Duodenal mucosa (tissue), 2 donors: ENCODE data around the gene EGFLAM.

Source experiments
- H3K27ac ChIP-seq: one replicate; pipeline ENCODE4 v1.7.0; 2013; ENCODE audit warnings: low read depth, low read length
- H3K27me3 ChIP-seq, 2 donors: one replicate each; pipeline ENCODE4 v1.7.0; 2013; ENCODE audit warnings: low read length in 2 of 2, control low read depth in 1 of 2; ENCODE audit not compliant: insufficient read depth in 2 of 2, control insufficient read depth in 1 of 2
- H3K36me3 ChIP-seq, 2 donors: one replicate each; pipeline ENCODE4 v1.7.0; 2013; ENCODE audit warnings: low read length in 2 of 2, control low read depth in 1 of 2; ENCODE audit not compliant: insufficient read depth in 2 of 2, control insufficient read depth in 1 of 2
- H3K4me1 ChIP-seq, 2 donors: one replicate each; pipeline ENCODE4 v1.7.0; 2013; ENCODE audit warnings: low read length in 2 of 2, control low read depth in 1 of 2; ENCODE audit not compliant: insufficient read depth in 2 of 2, control insufficient read depth in 1 of 2
- H3K4me3 ChIP-seq, 2 donors: one replicate each; pipeline ENCODE4 v1.7.0; 2013; ENCODE audit warnings: low read length in 2 of 2, low read depth in 1 of 2
- H3K9ac ChIP-seq, 2 donors: one replicate each; pipeline ENCODE4 v1.7.0; 2013; ENCODE audit warnings: low read length in 2 of 2, low read depth in 1 of 2
- H3K9me3 ChIP-seq, 2 donors: one replicate each; pipeline ENCODE4 v1.7.0; 2013; ENCODE audit warnings: low read length in 2 of 2, control low read depth in 1 of 2; ENCODE audit not compliant: control insufficient read depth in 1 of 2

Gene EGFLAM

GRCh38 chr5:38420691-38421390 is 162.5 kb downstream of the EGFLAM start:
- no peaks in the 10 kb centered on the region for H3K36me3 ChIP-seq
- no peaks in the 10 kb centered on the region for H3K27me3 ChIP-seq
- no peak overlapping the region for H3K4me3 ChIP-seq
- no peak overlapping the region for H3K27ac ChIP-seq
- H3K9me3 ChIP-seq: no peaks in the 10 kb centered on the region
- no peak overlapping the region for H3K9ac ChIP-seq
- H3K4me1 ChIP-seq: no peaks in the 10 kb centered on the region

- no peak overlapping the region for H3K9ac ChIP-seq
- H3K4me1 ChIP-seq: no peaks in the 10 kb centered on the region
- no peaks in the 10 kb centered on the region for H3K36me3 ChIP-seq
- H3K27me3 ChIP-seq: no peaks in the 10 kb centered on the region
- no peak overlapping the region for H3K4me3 ChIP-seq
- H3K27ac ChIP-seq: no peak overlapping the region
- no peaks in the 10 kb centered on the region for H3K9me3 ChIP-seq
Observed at GRCh38 chr5:38422622-38423021, 164.3 kb downstream of the EGFLAM start.

GRCh38 chr5:38423276-38424147 is 165.2 kb downstream of the EGFLAM start:
- Histone ChIP-seq H3K27me3 (no peaks in the 10 kb centered on the region), H3K27ac (no peak overlapping the region), H3K4me3 (no peak overlapping the region), H3K4me1 (no peaks in the 10 kb centered on the region), H3K36me3 (no peaks in the 10 kb centered on the region), H3K9ac (no peak overlapping the region), H3K9me3 (no peaks in the 10 kb centered on the region)

DNA sequence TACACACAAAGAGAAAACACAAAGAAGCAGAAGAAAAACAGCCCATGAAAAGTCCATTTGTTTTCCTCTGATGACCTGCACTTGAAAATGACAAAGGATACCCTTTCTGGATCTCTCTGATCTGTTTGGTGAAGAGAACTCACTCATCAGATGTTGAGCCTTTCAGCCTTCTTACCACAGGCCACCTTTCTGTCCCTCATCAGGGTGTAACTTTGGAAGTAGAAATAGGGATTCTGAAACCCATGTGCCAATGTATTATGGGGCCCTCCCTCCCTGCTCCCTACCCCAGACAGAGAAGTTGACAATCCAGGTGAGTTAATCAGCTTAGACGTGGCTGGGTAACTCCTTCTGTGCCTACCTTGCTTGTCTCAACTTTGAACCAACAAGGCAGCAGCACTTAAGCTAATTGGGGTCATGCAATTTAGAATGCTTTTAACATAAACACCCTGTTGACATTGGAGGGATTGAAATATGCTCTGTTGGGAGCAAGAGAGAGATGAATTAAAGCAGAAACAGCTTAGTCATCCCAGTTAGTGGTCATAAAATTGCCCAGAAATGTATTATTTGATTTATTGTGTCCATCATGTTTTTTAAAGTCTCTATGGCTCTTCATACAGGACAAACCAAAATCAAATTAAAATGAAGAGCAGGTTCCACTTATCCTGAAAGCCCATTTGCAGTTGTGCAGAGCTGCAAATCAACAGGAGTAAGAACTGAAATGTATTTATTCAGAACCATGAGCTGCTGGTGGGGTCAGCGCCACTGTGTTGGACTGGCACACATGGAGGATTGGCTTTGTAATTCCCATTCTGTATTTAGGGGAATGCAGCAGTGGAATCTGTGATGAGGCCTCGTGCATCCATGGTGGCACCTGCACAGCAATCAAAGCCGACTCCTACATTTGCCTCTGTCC is 166.0 kb downstream of the EGFLAM start:
- Histone ChIP-seq H3K4me3 (no peak overlapping the region), H3K27ac (no peak overlapping the region), H3K36me3 (no peaks in the 10 kb centered on the region)

DNA sequence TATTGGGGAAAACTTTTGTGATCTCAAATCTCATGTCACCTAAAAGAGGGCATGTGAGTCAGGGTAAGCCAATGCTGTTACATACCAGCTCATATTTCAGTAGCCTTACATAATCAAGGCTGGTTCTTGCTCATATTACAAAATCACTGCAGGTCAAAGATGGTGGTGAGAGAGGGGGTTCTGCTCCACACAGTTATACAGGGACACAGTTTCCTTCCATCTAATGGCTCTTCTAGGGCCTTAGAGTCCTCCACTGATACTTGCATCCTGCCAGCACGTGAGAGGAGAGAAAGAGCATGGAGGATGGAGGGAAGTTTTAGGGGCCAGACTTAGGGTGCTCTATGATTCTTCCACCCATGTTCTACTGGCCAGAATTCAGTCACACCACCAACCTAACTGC is 168.1 kb downstream of the EGFLAM start:
- Histone ChIP-seq H3K9ac (no peak overlapping the region), H3K4me3 (no peak overlapping the region), H3K27me3 (no peaks in the 10 kb centered on the region), H3K4me1 (no peaks in the 10 kb centered on the region), H3K36me3 (no peaks in the 10 kb centered on the region), H3K9me3 (no peaks in the 10 kb centered on the region), H3K27ac (no peak overlapping the region)

More for the DNA sequence above, 166.0 kb downstream of the EGFLAM start:
- Histone ChIP-seq H3K9me3 (no peaks in the 10 kb centered on the region), H3K27me3 (no peaks in the 10 kb centered on the region), H3K9ac (no peak overlapping the region), H3K4me1 (no peaks in the 10 kb centered on the region)

- Histone ChIP-seq H3K36me3 (no peaks in the 10 kb centered on the region), H3K9ac (no peak overlapping the region), H3K4me3 (no peak overlapping the region), H3K4me1 (no peaks in the 10 kb centered on the region), H3K27me3 (no peaks in the 10 kb centered on the region), H3K9me3 (no peaks in the 10 kb centered on the region), H3K27ac (no peak overlapping the region)
Observed at GRCh38 chr5:38426986-38427950, 168.9 kb downstream of the EGFLAM start.

GRCh38 chr5:38431242-38431853 is 173.0 kb downstream of the EGFLAM start:
- Histone ChIP-seq H3K9me3 (no peaks in the 10 kb centered on the region), H3K27me3 (no peaks in the 10 kb centered on the region), H3K36me3 (no peaks in the 10 kb centered on the region)

DNA sequence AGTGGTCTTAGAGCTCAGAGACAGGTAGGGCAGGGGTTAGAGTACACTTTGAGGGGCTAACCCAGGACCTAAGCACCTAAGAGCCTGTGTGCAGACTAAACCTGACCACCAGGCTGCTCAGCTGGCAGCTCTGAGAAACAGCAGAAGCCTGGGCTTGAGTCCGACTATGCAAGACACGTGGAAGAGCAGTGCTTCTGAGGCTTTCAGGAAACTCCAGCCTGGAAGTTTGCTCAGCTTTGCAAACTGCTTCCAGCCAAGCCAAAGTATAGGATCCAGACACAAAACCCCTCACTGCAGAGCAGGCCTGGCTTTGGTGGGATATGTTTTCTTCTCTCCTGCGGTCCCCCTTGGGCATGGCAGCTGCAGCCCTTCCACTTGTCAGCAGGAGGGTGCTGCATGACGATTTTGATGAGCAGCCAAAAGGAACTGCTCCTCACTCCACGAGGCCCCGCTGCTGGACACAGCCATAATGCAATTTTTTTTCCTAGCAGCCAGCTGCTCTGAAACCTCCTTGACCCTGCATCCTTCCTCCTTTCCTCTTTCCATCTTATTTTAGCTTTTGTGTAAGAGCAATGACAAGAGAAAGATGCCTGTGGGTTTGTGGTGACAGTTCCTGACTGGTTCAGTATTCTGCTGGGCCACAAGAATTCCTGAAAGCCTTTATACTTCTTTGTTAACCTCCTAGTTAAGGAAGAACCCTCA is 175.0 kb downstream of the EGFLAM start:
- H3K36me3 ChIP-seq: no peaks in the 10 kb centered on the region
- H3K4me3 ChIP-seq: no peak overlapping the region
- peaks cover 0 to 6% of the 10 kb centered on the region in 2 donors for H3K4me1 ChIP-seq
- no peak overlapping the region for H3K9ac ChIP-seq
- no peaks in the 10 kb centered on the region for H3K9me3 ChIP-seq
- H3K27me3 ChIP-seq: no peaks in the 10 kb centered on the region
- H3K27ac ChIP-seq: no peak overlapping the region

More at GRCh38 chr5:38431242-38431853, 173.0 kb downstream of the EGFLAM start:
- H3K27ac ChIP-seq: no peak overlapping the region
- no peak overlapping the region for H3K9ac ChIP-seq
- H3K4me3 ChIP-seq: no peak overlapping the region
- H3K4me1 ChIP-seq: peaks cover 0 to 6% of the 10 kb centered on the region in 2 donors
